Glutamatergic neuron (in vitro differentiated cells): ENCODE data around the gene GPR149. TPM values are rescaled to one million over a fixed set of nuclear protein-coding genes. Genes with fewer than 3 reads are reported as not detected.
A peak's percentile ranks its signal among the peaks of the same experiment; 100 is the strongest.
"Not testable (repeated sequence)": the region's sequence is repeated elsewhere in the genome, so short reads cannot be mapped to it uniquely, and the experiment has no call there.

Source experiments
- DNase-seq: peaks from one replicate; pipeline ENCODE4 v3.0.0; 2022
- H3K27ac Mint-ChIP-seq: one replicate; pipeline ENCODE4 v1.8.0; 2020; ENCODE audit warnings: mild to moderate bottlenecking, mixed read lengths, inconsistent platforms; ENCODE audit not compliant: unreplicated experiment
- H3K27me3 Mint-ChIP-seq: one replicate; pipeline ENCODE4 v1.8.0; 2020; ENCODE audit warnings: mild to moderate bottlenecking, moderate library complexity, mixed read lengths, inconsistent platforms; ENCODE audit not compliant: unreplicated experiment
- H3K36me3 Mint-ChIP-seq: one replicate; pipeline ENCODE4 v1.8.0; 2020; ENCODE audit warnings: mild to moderate bottlenecking, mixed read lengths, inconsistent platforms; ENCODE audit not compliant: unreplicated experiment
- H3K4me1 Mint-ChIP-seq: one replicate; pipeline ENCODE4 v1.8.0; 2020; ENCODE audit warnings: mild to moderate bottlenecking, low read depth, mixed read lengths, inconsistent platforms; ENCODE audit not compliant: unreplicated experiment
- H3K4me3 Mint-ChIP-seq: one replicate; pipeline ENCODE4 v1.8.0; 2020; ENCODE audit warnings: mild to moderate bottlenecking, mixed read lengths, inconsistent platforms; ENCODE audit not compliant: unreplicated experiment
- H3K9me3 Mint-ChIP-seq: one replicate; pipeline ENCODE4 v1.8.0; 2020; ENCODE audit warnings: mild to moderate bottlenecking, moderate library complexity, mixed read lengths, inconsistent platforms; ENCODE audit not compliant: unreplicated experiment
- CTCF ChIP-seq: fragments of 200-600 bp; sonication (generic); IDR thresholded peaks from one replicate; pipeline ENCODE4 v1.5.0; 2021; ENCODE audit not compliant: partially characterized antibody, unreplicated experiment
- long read RNA-seq: library from polyadenylated mRNA; unstranded; transcript quantifications from one replicate; pipeline ENCODE4 v2.0.0, GENCODE V29; 2020; ENCODE audit not compliant: unreplicated experiment
- total RNA-seq: library from RNA; stranded (reverse); fragmentation: NEBNext Ultra II Directional; extraction: Animal tissue kit (Norgen Biotek cat#: 25700); gene quantifications from one replicate; pipeline ENCODE4 v1.2.1, GENCODE V29; 2021; ENCODE audit not compliant: unreplicated experiment

GPR149 gene
- 0.25 TPM for total RNA-seq
- long read RNA-seq, result 0 reads

GRCh38 chr3:154430014-154430413 is at the start of gene GPR149:
TSS of gene GPR149 (minus strand) at chr3:154430190. CDS start at chr3:154429615, 575 bp downstream.
- Mint-ChIP-seq H3K4me1 (peaks cover 9% of the 10 kb centered on the region), H3K27ac (peak within 1 kb of the TSS; percentile 4), H3K27me3 (peaks cover 4% of the 10 kb centered on the region), H3K9me3 (peaks cover 2% of the 10 kb centered on the region), H3K4me3 (peak within 1 kb of the TSS; percentile 93), H3K36me3 (no peaks in the 10 kb centered on the region)
- peak; percentile 37 for DNase-seq
- no peak for TF ChIP-seq CTCF

GRCh38 chr3:154473769-154474168 is 43.8 kb upstream of the GPR149 start:
- H3K4me1 Mint-ChIP-seq, result peaks cover 3% of the 10 kb centered on the region
- no peak for DNase-seq
- no peak for TF ChIP-seq CTCF
- no peaks in the 10 kb centered on the region for H3K36me3 Mint-ChIP-seq
- no peak overlapping the region for H3K27ac Mint-ChIP-seq
- H3K4me3 Mint-ChIP-seq, result no peak overlapping the region
- no peaks in the 10 kb centered on the region for H3K27me3 Mint-ChIP-seq
- no peaks in the 10 kb centered on the region for H3K9me3 Mint-ChIP-seq

- H3K27ac Mint-ChIP-seq, result no peak overlapping the region
- H3K36me3 Mint-ChIP-seq, result no peaks in the 10 kb centered on the region
- DNase-seq, result no peak
- TF ChIP-seq CTCF, result no peak
- no peak overlapping the region for H3K4me3 Mint-ChIP-seq
- no peaks in the 10 kb centered on the region for H3K27me3 Mint-ChIP-seq
- H3K4me1 Mint-ChIP-seq, result peaks cover 3% of the 10 kb centered on the region
- no peaks in the 10 kb centered on the region for H3K9me3 Mint-ChIP-seq
Observed at GRCh38 chr3:154469585-154469984, 39.6 kb upstream of the GPR149 start.

- DNase-seq, result no peak
- H3K36me3 Mint-ChIP-seq, result no peaks in the 10 kb centered on the region
- no peaks in the 10 kb centered on the region for H3K27me3 Mint-ChIP-seq
- no peaks in the 10 kb centered on the region for H3K9me3 Mint-ChIP-seq
- H3K4me1 Mint-ChIP-seq, result peaks cover 2% of the 10 kb centered on the region
- H3K27ac Mint-ChIP-seq, result no peak overlapping the region
- no peak overlapping the region for H3K4me3 Mint-ChIP-seq
- TF ChIP-seq CTCF, result no peak
Observed at GRCh38 chr3:154464440-154465190, 34.6 kb upstream of the GPR149 start.

GRCh38 chr3:154458560-154458959 is 28.6 kb upstream of the GPR149 start:
- Mint-ChIP-seq H3K9me3 (no peaks in the 10 kb centered on the region), H3K4me1 (no peaks in the 10 kb centered on the region), H3K27me3 (no peaks in the 10 kb centered on the region), H3K36me3 (no peaks in the 10 kb centered on the region), H3K27ac (no peak overlapping the region), H3K4me3 (no peak overlapping the region)
- no peak for TF ChIP-seq CTCF
- DNase-seq, result no peak

- H3K27me3 Mint-ChIP-seq, H3K36me3 Mint-ChIP-seq, H3K4me1 Mint-ChIP-seq, H3K27ac Mint-ChIP-seq, H3K9me3 Mint-ChIP-seq, DNase-seq, H3K4me3 Mint-ChIP-seq: not testable (repeated sequence)
Observed at GRCh38 chr3:154439081-154439480, 9.1 kb upstream of the GPR149 start.
